GM12878 (cell line): ENCODE data around the gene NR2F6. TPM values are rescaled to one million over a fixed set of nuclear protein-coding genes. Genes with fewer than 3 reads are reported as not detected.

Experiments
- ATAC-seq: fragments of 200-7000 bp; cut with Tn5 transposase; 3 replicates; pipeline ENCODE4 v1.9.1; 2020; ENCODE audit warnings: mild to moderate bottlenecking, moderate library complexity
- BruUV-seq: library from RNA; stranded (reverse); fragments of 400-500 nt; replicated peaks from 2 replicates; lab custom pipeline; 2021; lab: Mats Ljungman, UMichigan
- CTCF ChIA-PET: fragments of 300-600 bp; sonication (Branson Sonifier 250); formaldehyde crosslinking; extraction: SDS; loops from one replicate; lab custom pipeline; 2021; ENCODE audit warnings: inconsistent platforms; lab: Yijun Ruan, JAX
- POLR2A ChIA-PET: fragments of 350-600 bp; formaldehyde crosslinking; extraction: SDS; loops from one replicate; lab custom pipeline; 2021; ENCODE audit warnings: inconsistent platforms; lab: Charles Lee
- RAD21 ChIA-PET: fragments of 300-600 bp; sonication (Branson Sonifier 250); formaldehyde crosslinking; loops from one replicate; lab custom pipeline; 2023; ENCODE audit warnings: antibody characterized with exemption; ENCODE audit not compliant: unreplicated experiment; lab: Charles Lee
- SMC1A ChIA-PET: fragments of 300-600 bp; sonication (Branson Sonifier 250); formaldehyde crosslinking; loops from one replicate; lab custom pipeline; 2023; ENCODE audit not compliant: unreplicated experiment, uncharacterized antibody; lab: Charles Lee
- DNase-seq: peaks from one replicate; pipeline ENCODE4 v3.0.0-alpha.2; 2011; ENCODE audit warnings: low read depth, low spot score
- FAIRE-seq: peaks from 3 replicates; lab custom pipeline; 2011; peaks lifted over from hg19 to GRCh38; lab: Jason Lieb, UNC
- H2AFZ ChIP-seq: 2 replicates; pipeline ENCODE4 v1.6.0; 2011; ENCODE audit warnings: low read depth, low read length, control low read depth; ENCODE audit not compliant: control insufficient read depth
- H3K27ac ChIP-seq: 2 replicates; pipeline ENCODE4 v1.5.1; 2011; ENCODE audit warnings: control low read depth; ENCODE audit not compliant: control insufficient read depth, insufficient read depth
- H3K27me3 ChIP-seq, 2 experiments: replicated peaks in 1 of 2; 2 replicates each; pipeline versions ENCODE4 v1.6.0 to v1.6.1; 2011; ENCODE audit warnings: low read length in 1 of 2; ENCODE audit not compliant: control insufficient read depth in 2 of 2, insufficient read depth in 2 of 2
- H3K36me3 ChIP-seq, 2 experiments: 2 replicates each; pipeline ENCODE4 v1.5.1; 2011; ENCODE audit warnings: low read length in 1 of 2; ENCODE audit not compliant: control insufficient read depth in 2 of 2, insufficient read depth in 2 of 2
- H3K4me1 ChIP-seq: 2 replicates; pipeline ENCODE4 v1.6.1; 2011; ENCODE audit warnings: mild to moderate bottlenecking, low read length, moderate library complexity, mixed read lengths; ENCODE audit not compliant: control insufficient read depth, insufficient read depth
- H3K4me2 ChIP-seq: 2 replicates; pipeline ENCODE4 v1.6.0; 2011; ENCODE audit warnings: control low read depth; ENCODE audit not compliant: control insufficient read depth, insufficient read depth
- H3K4me3 ChIP-seq: fragments of 200-600 bp; sonication (generic); 2 replicates; pipeline ENCODE4 v1.5.1; 2016
- H3K79me2 ChIP-seq: 2 replicates; pipeline ENCODE4 v1.6.0; 2011; ENCODE audit warnings: low read length; ENCODE audit not compliant: control insufficient read depth, insufficient read depth
- H3K9ac ChIP-seq: 2 replicates; pipeline ENCODE4 v1.8.0; 2011; ENCODE audit warnings: low read length, control low read depth, mixed read lengths; ENCODE audit not compliant: control insufficient read depth, insufficient read depth
- H3K9me3 ChIP-seq: replicated peaks from 3 replicates; pipeline ENCODE4 v1.5.1; 2011; ENCODE audit warnings: mild to moderate bottlenecking, low read length; ENCODE audit not compliant: control insufficient read depth, insufficient read depth
- H4K20me1 ChIP-seq: 2 replicates; pipeline ENCODE4 v1.6.0; 2011; ENCODE audit not compliant: control insufficient read depth, insufficient read depth
- BACH1 ChIP-seq: fragments of 450-650 bp; IDR thresholded peaks from 2 replicates; pipeline ENCODE4 v1.6.1; 2017; ENCODE audit warnings: mild to moderate bottlenecking, borderline replicate concordance
- BMI1 ChIP-seq: fragments of 450-650 bp; IDR thresholded peaks from 2 replicates; pipeline ENCODE4 v1.6.1; 2016; ENCODE audit warnings: mild to moderate bottlenecking, moderate library complexity, borderline replicate concordance
- CHD2 ChIP-seq: IDR thresholded peaks from 2 replicates; pipeline ENCODE4 v1.6.1; 2011; ENCODE audit warnings: low read depth, low read length, improper control_type of control experiment, borderline replicate concordance
- E2F4 ChIP-seq: IDR thresholded peaks from 2 replicates; pipeline ENCODE4 v1.6.1; 2012; ENCODE audit warnings: low read depth, low read length, improper control_type of control experiment
- E4F1 ChIP-seq: fragments of 450-650 bp; IDR thresholded peaks from 2 replicates; pipeline ENCODE4 v1.6.1; 2018; ENCODE audit warnings: borderline replicate concordance, mild to moderate bottlenecking; ENCODE audit not compliant: partially characterized antibody
- EZH2 ChIP-seq: IDR thresholded peaks from 2 replicates; pipeline ENCODE4 v1.6.1; 2012; ENCODE audit warnings: low read depth, mild to moderate bottlenecking, control low read depth, inconsistent platforms, low read length, borderline replicate concordance; ENCODE audit not compliant: control insufficient read depth
- GATAD2B ChIP-seq: fragments of 450-650 bp; conservative IDR thresholded peaks from 2 replicates; pipeline ENCODE4 v1.6.1; 2017; ENCODE audit warnings: low read depth, mild to moderate bottlenecking, moderate library complexity
- IKZF2 ChIP-seq, 2 experiments: fragments of 450-650 bp; IDR thresholded peaks; 2 replicates each; pipeline ENCODE4 v1.6.1; 2017; ENCODE audit warnings: mild to moderate bottlenecking in 2 of 2, moderate library complexity in 2 of 2
- MEF2B ChIP-seq: fragments of 450-650 bp; IDR thresholded peaks from 2 replicates; pipeline ENCODE4 v1.6.1; 2018; ENCODE audit warnings: mild to moderate bottlenecking, moderate library complexity; ENCODE audit not compliant: partially characterized antibody, poor library complexity, severe bottlenecking
- MXI1 ChIP-seq: fragments of 150-350 bp; IDR thresholded peaks from 2 replicates; pipeline ENCODE4 v1.6.1; 2011; ENCODE audit warnings: low read depth, mild to moderate bottlenecking, inconsistent platforms, low read length, improper control_type of control experiment
- POU2F2 ChIP-seq: IDR thresholded peaks from 3 replicates; pipeline ENCODE4 v1.6.1; 2011; ENCODE audit warnings: low read depth, mild to moderate bottlenecking, low read length, borderline replicate concordance
- RAD21 ChIP-seq: IDR thresholded peaks from 2 replicates; pipeline ENCODE4 v1.6.1; 2011; ENCODE audit warnings: mild to moderate bottlenecking, low read depth, low read length, moderate library complexity; ENCODE audit not compliant: insufficient read depth
- SREBF2 ChIP-seq: IDR thresholded peaks from 2 replicates; pipeline ENCODE4 v1.6.1; 2012; ENCODE audit warnings: mild to moderate bottlenecking, low read length
- TCF3 ChIP-seq: IDR thresholded peaks from 2 replicates; pipeline ENCODE4 v1.6.1; 2012; ENCODE audit warnings: low read depth, mild to moderate bottlenecking, low read length, borderline replicate concordance; ENCODE audit not compliant: insufficient read depth
- USF1 ChIP-seq: IDR thresholded peaks from 2 replicates; pipeline ENCODE4 v1.6.1; 2011; ENCODE audit warnings: borderline replicate concordance, low read depth, mild to moderate bottlenecking, moderate library complexity, mixed read lengths, low read length; ENCODE audit not compliant: insufficient read depth; ENCODE audit errors: extremely low read length
- ZBED1 ChIP-seq: IDR thresholded peaks from 2 replicates; pipeline ENCODE4 v1.6.1; 2016; ENCODE audit warnings: borderline replicate concordance
- ZNF207 ChIP-seq: fragments of 450-650 bp; IDR thresholded peaks from 2 replicates; pipeline ENCODE4 v1.6.1; 2014; ENCODE audit warnings: antibody characterized with exemption, mild to moderate bottlenecking, borderline replicate concordance
- ZSCAN29 ChIP-seq: fragments of 450-650 bp; IDR thresholded peaks from 2 replicates; pipeline ENCODE4 v1.6.1; 2017; ENCODE audit warnings: mild to moderate bottlenecking, moderate library complexity
- WGBS: methylation state at CpG from one replicate; pipeline ENCODE4 v1.1.6; 2016; ENCODE audit warnings: low lambda C conversion rate; ENCODE audit not compliant: insufficient replicate concordance, insufficient coverage; ENCODE audit errors: missing lambda C conversion rate; 5-methylcytosine and 5-hydroxymethylcytosine counted together
- in situ Hi-C: fragments of 300-500 bp; cut with MboI; formaldehyde crosslinking; loops from 9 replicates; pipeline ENCODE4 v1.14.3; 2018; ENCODE audit warnings: mixed read lengths
- intact Hi-C: fragments of 100-400 bp; cut with micrococcal nuclease; formaldehyde crosslinking; loops from one replicate; pipeline ENCODE4 v1.14.2; 2022; ENCODE audit not compliant: unreplicated experiment
- polyA plus RNA-seq, 11 experiments: library from polyadenylated mRNA; depleted of rRNA in 4 of 11; unstranded in 6 of 11; stranded (reverse) in 5 of 11; fragments of >200 nt; fragmentation: Nextera tagmentation in 4 of 11; fragmentation: Illumina TruSeq in 1 of 11; extraction: Ambion mirVana in 4 of 11; extraction: Trizol in 1 of 11; gene quantifications; 1 replicate in 1 of 11; 2 replicates in 10 of 11; pipeline versions ENCODE4 v1.2.1 to v1.2.3, GENCODE V29; 2011 to 2016; ENCODE audit warnings: inconsistent platforms in 2 of 11, missing spikeins in 2 of 11, low read depth in 1 of 11
- total RNA-seq, 4 experiments: library from RNA; depleted of rRNA in 3 of 4; stranded (reverse); fragments of >200 nt in 3 of 4; fragmentation: Illumina TruSeq in 1 of 4; extraction: Trizol in 1 of 4; gene quantifications; 2 replicates each; pipeline versions ENCODE4 v1.2.1 to v1.2.3, GENCODE V29; 2013 to 2021

NR2F6 gene
- total and polyA plus RNA-seq, 10 of the 15 experiments (the other 5 are each of a cell fraction or from before 2014, with no cell fraction given): 0.18 to 15.5 (median 6.1) TPM

- CTCF ChIA-PET: interaction anchor here (0.7 to 10.5 kb wide), 9 partner anchors 9 to 191 kb away, joined by 3 to 120 read pairs (median 3); partner anchors contain the start of gene ANKLE1
- Histone ChIP-seq H3K4me2 (no peak within 1 kb of the TSS), H4K20me1 (no peaks in the 10 kb centered on the region), H3K79me2 (peaks cover 13% of the 10 kb centered on the region), H3K9ac (no peak within 1 kb of the TSS), H3K27me3 (no peaks in the 10 kb centered on the region), H3K36me3 (0 out of 4 replicates have a peak, but pooled peaks cover 0 to 2% of the 10 kb centered on the region in 2 experiments), H3K9me3 (no peaks in the 10 kb centered on the region), H2AFZ (peak within 1 kb of the TSS; percentile 21; the same call in 1 of the 2 replicates), H3K4me1 (peaks cover 14% of the 10 kb centered on the region), H3K27ac (no peak within 1 kb of the TSS), H3K4me3 (no peak within 1 kb of the TSS)
- no TSS peak for BruUV-seq
- DNase-seq: no peak
- no peak for FAIRE-seq
- intact Hi-C loops: loop anchor here (5.0 to 10.0 kb wide), 2 partner anchors 197 to 490 kb away; no protein-coding TSS in a partner anchor
- in situ Hi-C loops: no loop called here
- no peak for ATAC-seq
- RAD21 ChIA-PET: interaction anchor here (1.2 to 1.3 kb wide), 2 partner anchors 16 to 18 kb away, joined by 3 to 5 read pairs; no protein-coding TSS in a partner anchor
- SMC1A ChIA-PET: interaction anchor here (0.9 to 5.0 kb wide), 4 partner anchors 17 to 191 kb away, joined by 3 to 43 read pairs (median 5); partner anchors contain the start of gene ANKLE1
- POLR2A ChIA-PET: interaction anchor here (0.6 kb wide), 1 partner anchor 57 kb away, joined by 5 read pairs; no protein-coding TSS in a partner anchor
- WGBS: 13% methylated on average over 5 of the region's 5 CpGs
- TF ChIP-seq E2F4: no peak
- no peak for TF ChIP-seq CHD2
- no peak for TF ChIP-seq GATAD2B
- no peak for TF ChIP-seq RAD21
- no peak for TF ChIP-seq ZSCAN29
- no peak for TF ChIP-seq POU2F2
- no peak for TF ChIP-seq TCF3
- no peak for TF ChIP-seq IKZF2 (IDR thresholded peaks at IDR 0.05)
- no peak for TF ChIP-seq EZH2
- TF ChIP-seq BACH1: no peak
- no peak for TF ChIP-seq MXI1
- no peak for TF ChIP-seq SREBF2
- peak; percentile 74 for TF ChIP-seq USF1
- no peak for TF ChIP-seq ZBED1
- TF ChIP-seq ZNF207: no peak
- no peak for TF ChIP-seq E4F1
- TF ChIP-seq MEF2B: no peak
- TF ChIP-seq BMI1: no peak
Observed at GRCh38 chr19:17264641-17264979, 18.9 kb upstream of the NR2F6 start, which contains the start of gene USHBP1. Gene USHBP1, minus strand, starts transcription at chr19:17264745. Its CDS starts 446 bp downstream, at chr19:17264299.
